Embryonic facial prominence (tissue), 1 donor: ENCODE data around the gene ARL8A.
A peak's percentile ranks its signal among the peaks of the same experiment; 100 is the strongest.
"Not testable (repeated sequence)": the region's sequence is repeated elsewhere in the genome, so short reads cannot be mapped to it uniquely, and the experiment has no call there.

Experiments used
- DNase-seq: peaks from one replicate; pipeline ENCODE4 v3.0.0-alpha.2; 2016; ENCODE audit errors: extremely low spot score

The ARL8A gene

GRCh38 chr1:202158810-202159533, 14.4 kb upstream of the ARL8A start:
- no peak for DNase-seq

- no peak for DNase-seq
Measured at GRCh38 chr1:202157945-202158344, 13.4 kb upstream of the ARL8A start.

GRCh38 chr1:202156590-202156989, 12.1 kb upstream of the ARL8A start:
- no peak for DNase-seq

- DNase-seq: no peak
Measured at GRCh38 chr1:202155478-202156021, 11.0 kb upstream of the ARL8A start.

- peak; percentile 45 for DNase-seq
Measured at GRCh38 chr1:202154766-202155477, 10.4 kb upstream of the ARL8A start.

GRCh38 chr1:202154148-202154765, 9.7 kb upstream of the ARL8A start:
- no peak for DNase-seq

- no peak for DNase-seq
Measured at GRCh38 chr1:202153284-202153683, 8.7 kb upstream of the ARL8A start.

- DNase-seq: no peak
Measured at GRCh38 chr1:202152399-202152798, 7.9 kb upstream of the ARL8A start.

GRCh38 chr1:202151045-202151444, 6.5 kb upstream of the ARL8A start:
- DNase-seq: no peak

- no peak for DNase-seq
Measured at GRCh38 chr1:202150602-202151001, 6.1 kb upstream of the ARL8A start.

- DNase-seq: no peak
Measured at GRCh38 chr1:202150187-202150586, 5.7 kb upstream of the ARL8A start.

- DNase-seq: no peak
Measured at GRCh38 chr1:202149566-202149965, 5.0 kb upstream of the ARL8A start.

- DNase-seq: no peak
Measured at GRCh38 chr1:202148391-202148790, 3.9 kb upstream of the ARL8A start.

GRCh38 chr1:202146993-202147392, 2.5 kb upstream of the ARL8A start:
- no peak for DNase-seq

- no peak for DNase-seq
Measured at GRCh38 chr1:202146279-202146678, 1.7 kb upstream of the ARL8A start.

GRCh38 chr1:202145744-202146140, 1.2 kb upstream of the ARL8A start:
- DNase-seq: not testable (repeated sequence)

- DNase-seq: no peak
Measured at GRCh38 chr1:202145068-202145743, 669 bp upstream of the ARL8A start.

GRCh38 chr1:202143768-202144401, 652 bp downstream of the ARL8A start:
- DNase-seq: no peak

GRCh38 chr1:202143011-202143767, 1.3 kb downstream of the ARL8A start:
- no peak for DNase-seq

- DNase-seq: not testable (repeated sequence)
Measured at GRCh38 chr1:202141468-202141867, 3.1 kb downstream of the ARL8A start.

GRCh38 chr1:202140833-202141232, 3.7 kb downstream of the ARL8A start:
- no peak for DNase-seq
